ENCODE data around the gene TMUB1. TPM values are rescaled to one million over a fixed set of nuclear protein-coding genes. Genes with fewer than 3 reads are reported as not detected.

TMUB1 gene
- total RNA-seq, 2 donors from 2014 or later: 25.7 to 35.2 TPM

- no peaks in the 10 kb centered on the region for H3K36me3 ChIP-seq
- no peak overlapping the region for H3K27ac ChIP-seq
- no peak for ATAC-seq (ENCODE audit: insufficient number of reproducible peaks, low FRiP score, low read depth)
- no peaks in the 10 kb centered on the region for H3K9me3 ChIP-seq
- peak; percentile 91 for TF ChIP-seq CTCF (IDR thresholded peaks at IDR 0.05)
- DNase-seq (ENCODE audit: low spot score): peak; percentile 29
- no peaks in the 10 kb centered on the region for H3K27me3 ChIP-seq (replicated peaks; ENCODE audit: insufficient read depth)
- no peak overlapping the region for H3K4me3 ChIP-seq
- peaks cover 0 to 12% of the 10 kb centered on the region in 2 donors for H3K4me1 ChIP-seq (ENCODE audit: control insufficient read depth in 1 of 2, low read depth in 2 of 2)
These were observed 27.8 kb upstream of the TMUB1 start for GRCh38 chr7:151110941-151111645.

GRCh38 chr7:151110236-151110940 is 27.1 kb upstream of the TMUB1 start:
- Histone ChIP-seq H3K27me3 (replicated peaks; ENCODE audit: insufficient read depth) (no peaks in the 10 kb centered on the region), H3K4me3 (no peak overlapping the region), H3K9me3 (no peaks in the 10 kb centered on the region), H3K27ac (no peak overlapping the region), H3K4me1 (ENCODE audit: control insufficient read depth in 1 of 2, low read depth in 2 of 2) (peaks cover 0 to 6% of the 10 kb centered on the region in 2 donors), H3K36me3 (no peaks in the 10 kb centered on the region)
- no peak for DNase-seq (ENCODE audit: low spot score)
- no peak for TF ChIP-seq CTCF (IDR thresholded peaks at IDR 0.05)
- ATAC-seq (ENCODE audit: insufficient number of reproducible peaks, low FRiP score, low read depth): peak; percentile 15

- H3K4me1 ChIP-seq (ENCODE audit: control insufficient read depth in 1 of 2, low read depth in 2 of 2): peaks cover 0 to 6% of the 10 kb centered on the region in 2 donors
These were observed 26.1 kb upstream of the TMUB1 start for GRCh38 chr7:151109094-151110048.

GRCh38 chr7:151107882-151108281 is 24.6 kb upstream of the TMUB1 start:
- Histone ChIP-seq H3K36me3 (no peaks in the 10 kb centered on the region), H3K9me3 (no peaks in the 10 kb centered on the region), H3K27ac (no peak overlapping the region), H3K4me1 (ENCODE audit: control insufficient read depth in 1 of 2, low read depth in 2 of 2) (peaks cover 0 to 6% of the 10 kb centered on the region in 2 donors), H3K4me3 (no peak overlapping the region), H3K27me3 (replicated peaks; ENCODE audit: insufficient read depth) (no peaks in the 10 kb centered on the region)
- DNase-seq (ENCODE audit: low spot score): no peak
- ATAC-seq (ENCODE audit: insufficient number of reproducible peaks, low FRiP score, low read depth): no peak
- no peak for TF ChIP-seq CTCF (IDR thresholded peaks at IDR 0.05)

More at GRCh38 chr7:151109094-151110048, 26.1 kb upstream of the TMUB1 start:
- no peaks in the 10 kb centered on the region for H3K9me3 ChIP-seq
- DNase-seq (ENCODE audit: low spot score) (no peak), ATAC-seq (ENCODE audit: insufficient number of reproducible peaks, low FRiP score, low read depth) (no peak)
- H3K27ac ChIP-seq: no peak overlapping the region
- TF ChIP-seq CTCF (IDR thresholded peaks at IDR 0.05): no peak
- H3K4me3 ChIP-seq: no peak overlapping the region
- no peaks in the 10 kb centered on the region for H3K36me3 ChIP-seq
- H3K27me3 ChIP-seq (replicated peaks; ENCODE audit: insufficient read depth): no peaks in the 10 kb centered on the region

Data from thoracic aorta (tissue), 2 donors.